DMS79 treated with DMSO at 0.1 percent for 48 hours (cell line): ENCODE results near the gene RPS6KA4.

Source experiments
- DNase-seq: peaks from one replicate; lab custom pipeline; 2025; lab: John Stamatoyannopoulos, UW

The RPS6KA4 gene

GRCh38 chr11:64327375-64327774, 31.6 kb upstream of the RPS6KA4 start:
- no peak for DNase-seq

GRCh38 chr11:64327993-64328392, 31.0 kb upstream of the RPS6KA4 start:
- no peak for DNase-seq

- no peak for DNase-seq
Observed at GRCh38 chr11:64330888-64331287, 28.1 kb upstream of the RPS6KA4 start.

DNA sequence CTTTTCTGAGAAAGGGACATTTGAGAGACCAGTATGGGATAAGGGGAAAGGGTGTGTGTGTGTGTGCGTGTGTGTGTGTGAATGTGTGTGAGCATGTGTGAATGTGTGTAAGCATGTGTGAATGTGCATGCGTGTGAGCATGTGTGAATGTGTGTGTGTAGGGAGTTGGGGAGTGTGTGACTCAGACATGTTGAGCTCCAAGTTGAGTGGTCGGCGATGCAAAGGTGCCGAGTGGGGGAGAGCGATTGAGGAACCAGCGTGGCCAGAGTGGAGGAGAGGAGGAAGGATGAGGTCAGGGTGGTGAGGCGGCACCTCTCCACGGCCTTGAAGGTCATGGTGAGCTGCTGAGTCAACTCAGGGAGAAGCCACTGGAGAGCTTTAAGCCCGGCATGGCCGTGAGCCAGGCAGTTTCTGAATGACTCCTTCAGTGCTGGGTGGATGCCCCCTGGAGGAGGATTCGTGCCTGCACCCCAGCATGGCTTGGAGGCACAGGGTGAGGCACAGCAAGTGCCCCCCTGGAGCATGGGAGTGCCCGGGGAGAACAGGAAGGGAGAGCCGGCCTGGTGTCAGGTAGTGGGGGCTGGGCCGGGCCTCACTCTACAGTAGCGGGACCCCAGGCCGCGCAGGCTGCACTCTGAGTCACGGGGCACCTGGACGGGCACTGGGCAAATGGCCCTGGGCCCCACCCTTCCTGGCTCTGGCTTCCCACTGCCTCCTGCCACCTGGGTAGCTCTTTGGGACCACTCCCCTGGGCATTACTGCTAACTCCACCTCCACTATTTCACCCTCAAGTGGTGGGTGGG, 27.2 kb upstream of the RPS6KA4 start:
- DNase-seq: peak; percentile 46

DNA sequence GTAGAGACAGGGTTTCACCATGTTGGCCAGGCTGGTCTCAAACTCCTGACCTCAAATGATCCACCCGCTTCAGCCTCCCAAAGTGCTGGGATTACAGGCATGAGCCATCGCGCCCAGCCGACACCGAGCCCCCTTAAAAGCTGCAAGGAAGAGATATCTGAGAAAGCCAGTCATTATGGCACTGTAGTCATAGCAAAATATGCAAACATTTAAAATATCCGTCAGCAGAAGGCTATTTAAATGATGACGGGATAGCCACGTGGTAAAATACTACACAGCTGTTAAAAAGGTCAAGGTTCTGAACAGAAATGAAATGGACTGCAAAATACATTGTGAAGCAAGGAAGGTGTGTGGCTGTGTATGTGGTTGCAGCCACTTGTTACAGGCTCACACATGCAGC, 25.4 kb upstream of the RPS6KA4 start:
- DNase-seq: no peak

GRCh38 chr11:64334764-64335735, 23.9 kb upstream of the RPS6KA4 start:
- DNase-seq: peak; percentile 82

DNA sequence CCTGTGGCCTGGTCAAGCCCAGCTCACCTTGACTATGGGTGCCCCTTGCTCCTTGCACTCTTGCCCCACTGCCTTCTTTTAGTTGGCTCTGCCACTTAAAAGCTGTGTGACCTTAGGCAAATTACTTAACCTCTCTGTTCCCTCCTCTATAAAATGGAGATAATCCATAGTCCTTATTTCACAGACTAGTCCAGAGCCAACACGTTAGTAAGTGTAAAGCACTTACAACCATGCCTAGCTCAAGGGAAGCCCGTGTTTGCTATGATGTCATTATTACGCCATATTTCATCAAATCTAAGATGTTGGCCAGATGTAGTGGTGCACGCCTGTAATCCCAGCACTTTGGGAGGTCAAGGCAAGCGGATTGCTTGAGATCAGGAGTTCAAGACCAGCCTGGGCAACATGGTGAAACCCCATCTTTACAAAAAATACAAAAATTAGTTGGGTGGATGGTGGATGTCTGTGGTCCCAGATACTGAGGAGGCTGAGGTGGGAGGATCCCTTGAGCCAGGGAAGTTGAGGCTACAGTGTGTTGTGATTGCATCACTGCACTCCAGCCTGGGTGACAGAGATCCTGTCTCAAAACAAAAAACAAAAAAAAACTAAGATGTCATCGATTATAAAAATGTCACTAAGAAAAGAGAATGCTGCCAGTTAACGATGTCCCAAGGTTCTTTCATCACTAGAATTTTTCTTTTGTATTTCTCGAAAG, 21.3 kb upstream of the RPS6KA4 start:
- no peak for DNase-seq

- DNase-seq: no peak
Observed at GRCh38 chr11:64338716-64339115, 20.2 kb upstream of the RPS6KA4 start.

GRCh38 chr11:64339286-64339685, 19.7 kb upstream of the RPS6KA4 start:
- DNase-seq: no peak

DNA sequence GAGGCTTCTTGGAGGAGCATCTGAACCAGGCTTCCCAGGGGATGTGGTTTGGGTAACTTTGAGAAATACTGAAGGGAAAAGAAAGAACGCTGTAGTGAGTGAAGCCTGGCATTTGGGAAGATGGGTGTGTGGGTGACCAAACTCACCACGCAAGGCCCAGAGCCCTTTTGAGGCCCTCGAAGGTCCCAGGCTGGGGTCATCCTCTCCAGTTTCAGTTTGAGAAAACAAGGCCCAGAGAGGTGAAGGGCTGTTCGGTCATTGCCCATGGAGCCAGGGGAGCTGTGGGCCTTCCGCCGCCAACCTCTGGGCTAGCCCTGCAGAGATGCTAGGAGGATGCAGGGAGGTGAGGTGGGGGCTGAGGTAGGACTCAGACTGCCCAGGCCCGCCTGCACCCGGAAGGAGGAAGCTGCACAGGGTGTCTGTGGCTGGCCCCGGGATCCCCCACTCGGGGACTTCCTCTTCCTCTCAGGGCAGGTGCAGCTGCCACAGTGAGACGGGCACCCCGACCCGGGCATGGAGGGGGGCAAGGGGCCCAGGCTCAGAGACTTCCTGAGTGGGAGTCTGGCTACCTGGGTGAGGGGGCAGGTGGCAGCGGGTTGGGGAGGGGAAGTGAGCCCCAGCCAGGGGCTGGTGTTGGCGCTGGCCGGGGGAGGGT, 19.1 kb upstream of the RPS6KA4 start, which contains the start of gene CCDC88B:
Gene CCDC88B, plus strand, starts transcription at position 451 of the 655 bp plus-strand sequence. Its CDS starts 63 bp downstream, at position 514.
- no peak for DNase-seq

- DNase-seq: no peak
Observed at GRCh38 chr11:64340671-64341335, 18.2 kb upstream of the RPS6KA4 start.

GRCh38 chr11:64341429-64341828, 17.5 kb upstream of the RPS6KA4 start:
- DNase-seq: no peak

- DNase-seq: no peak
Observed at GRCh38 chr11:64341851-64342791, 16.8 kb upstream of the RPS6KA4 start.

GRCh38 chr11:64342869-64343745, 15.9 kb upstream of the RPS6KA4 start:
- DNase-seq: no peak

GRCh38 chr11:64343767-64344559, 15.0 kb upstream of the RPS6KA4 start:
- DNase-seq: no peak

- no peak for DNase-seq
Observed at GRCh38 chr11:64344787-64345186, 14.2 kb upstream of the RPS6KA4 start.

DNA sequence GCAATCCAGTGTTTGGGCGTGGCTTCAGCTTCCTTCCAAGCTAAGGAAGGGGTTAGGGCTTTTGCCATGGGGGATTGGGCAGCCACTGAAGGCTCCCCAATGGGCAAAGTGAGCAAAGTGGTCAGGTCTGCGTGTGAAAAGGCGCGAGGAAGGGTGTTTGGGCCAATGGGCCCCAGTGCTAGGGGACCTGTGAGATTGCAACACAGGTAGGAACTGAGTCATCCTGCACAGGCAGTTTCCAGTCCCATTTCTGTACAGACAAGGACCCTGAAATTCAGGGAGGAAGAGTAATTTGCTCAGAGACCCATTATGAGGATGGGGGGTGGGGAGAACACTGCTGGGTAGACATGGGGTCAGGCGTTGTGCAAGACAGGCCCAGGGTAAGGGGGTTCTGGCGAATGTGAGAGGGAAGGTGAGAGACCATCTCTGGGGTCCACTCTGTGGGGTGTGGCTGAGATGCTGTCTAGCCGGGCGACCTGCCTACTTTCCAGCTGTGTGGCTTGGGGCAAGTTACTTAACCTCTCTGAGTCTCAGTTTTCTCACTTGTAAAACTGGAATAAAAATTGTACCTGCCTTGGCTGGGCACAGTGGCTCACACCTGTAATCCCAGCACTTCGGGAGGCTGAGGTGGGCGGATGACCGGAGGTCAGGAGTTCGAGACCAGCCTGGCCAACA, 11.6 kb upstream of the RPS6KA4 start:
- DNase-seq: no peak
